ENCODE data around the gene DHX35. TPM values are rescaled to one million over a fixed set of nuclear protein-coding genes. Genes with fewer than 3 reads are reported as not detected.

DHX35 gene
- total RNA-seq, 1 experiment from 2014 or later: 11.2 TPM

GRCh38 chr20:39004508-39004907 is 42.4 kb downstream of the DHX35 start:
- Histone ChIP-seq H3K4me2 (ENCODE audit: low read length) (no peak overlapping the region), H4K20me1 (ENCODE audit: insufficient read depth) (no peaks in the 10 kb centered on the region), H3K27ac (ENCODE audit: low read depth, low read length) (no peak overlapping the region), H3K9ac (ENCODE audit: low read length) (no peak overlapping the region), H3K36me3 (ENCODE audit: control insufficient read depth in 1 of 2, insufficient read depth in 2 of 2, low read length in 2 of 2) (peaks cover 19 to 36% of the 10 kb centered on the region in 2 experiments; a peak in 3 of 4 replicates), H3K4me3 (replicated peaks in 1 of 2; ENCODE audit: low read depth in 1 of 2, low read length in 2 of 2) (no peak overlapping the region), H3K9me2 (ENCODE audit: insufficient read depth) (no peaks in the 10 kb centered on the region), H3K27me3 (ENCODE audit: insufficient read depth, low read length) (no peaks in the 10 kb centered on the region), H3K4me1 (ENCODE audit: control insufficient read depth in 1 of 2, insufficient read depth in 2 of 2, low read length in 2 of 2) (peaks cover 0 to 6% of the 10 kb centered on the region in 2 experiments; a peak in 2 of 4 replicates), H3K79me2 (ENCODE audit: insufficient read depth, low read length) (no peaks in the 10 kb centered on the region), H2AFZ (ENCODE audit: low read depth, low read length, poor library complexity, severe bottlenecking) (no peak overlapping the region), H3K9me3 (ENCODE audit: control insufficient read depth in 1 of 2, insufficient read depth in 1 of 2, low read depth in 1 of 2, low read length in 2 of 2) (no peaks in the 10 kb centered on the region)
- TF ChIP-seq FOSL1 (IDR thresholded peaks at IDR 0.05; ENCODE audit: low read depth) (no peak), CBX3 (IDR thresholded peaks at IDR 0.05; ENCODE audit: low read depth) (no peak), POLR2A (IDR thresholded peaks at IDR 0.05; ENCODE audit: borderline replicate concordance, extremely low read depth, insufficient read depth, insufficient read length) (no peak), ATF3 (IDR thresholded peaks at IDR 0.05) (no peak), TCF7L2 (IDR thresholded peaks at IDR 0.05; ENCODE audit: borderline replicate concordance, extremely low read depth, insufficient read depth, insufficient read length) (no peak), ZNF274 (IDR thresholded peaks at IDR 0.05; ENCODE audit: low read depth, low read length) (no peak)
- TF ChIP-seq, protein P1, sequence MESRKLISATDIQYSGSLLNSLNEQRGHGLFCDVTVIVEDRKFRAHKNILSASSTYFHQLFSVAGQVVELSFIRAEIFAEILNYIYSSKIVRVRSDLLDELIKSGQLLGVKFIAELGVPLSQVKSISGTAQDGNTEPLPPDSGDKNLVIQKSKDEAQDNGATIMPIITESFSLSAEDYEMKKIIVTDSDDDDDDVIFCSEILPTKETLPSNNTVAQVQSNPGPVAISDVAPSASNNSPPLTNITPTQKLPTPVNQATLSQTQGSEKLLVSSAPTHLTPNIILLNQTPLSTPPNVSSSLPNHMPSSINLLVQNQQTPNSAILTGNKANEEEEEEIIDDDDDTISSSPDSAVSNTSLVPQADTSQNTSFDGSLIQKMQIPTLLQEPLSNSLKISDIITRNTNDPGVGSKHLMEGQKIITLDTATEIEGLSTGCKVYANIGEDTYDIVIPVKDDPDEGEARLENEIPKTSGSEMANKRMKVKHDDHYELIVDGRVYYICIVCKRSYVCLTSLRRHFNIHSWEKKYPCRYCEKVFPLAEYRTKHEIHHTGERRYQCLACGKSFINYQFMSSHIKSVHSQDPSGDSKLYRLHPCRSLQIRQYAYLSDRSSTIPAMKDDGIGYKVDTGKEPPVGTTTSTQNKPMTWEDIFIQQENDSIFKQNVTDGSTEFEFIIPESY (IDR thresholded peaks at IDR 0.05; ENCODE audit: extremely low read depth, insufficient replicate concordance, low read length): no peak
- BruUV-seq (replicated peaks): no TSS peak
- CTCF ChIA-PET: no interaction called here
- POLR2A ChIA-PET: no interaction called here
- intact Hi-C loops (cut with micrococcal nuclease): no loop called here
- ATAC-seq (no peak), DNase-seq (ENCODE audit: low read depth, low spot score) (no peak)
- RAD21 ChIA-PET (ENCODE audit: low non-redundant PET in 1 of 2, low total read pairs in 2 of 2, uncharacterized antibody in 2 of 2, unreplicated experiment in 2 of 2): no interaction called here

DNA sequence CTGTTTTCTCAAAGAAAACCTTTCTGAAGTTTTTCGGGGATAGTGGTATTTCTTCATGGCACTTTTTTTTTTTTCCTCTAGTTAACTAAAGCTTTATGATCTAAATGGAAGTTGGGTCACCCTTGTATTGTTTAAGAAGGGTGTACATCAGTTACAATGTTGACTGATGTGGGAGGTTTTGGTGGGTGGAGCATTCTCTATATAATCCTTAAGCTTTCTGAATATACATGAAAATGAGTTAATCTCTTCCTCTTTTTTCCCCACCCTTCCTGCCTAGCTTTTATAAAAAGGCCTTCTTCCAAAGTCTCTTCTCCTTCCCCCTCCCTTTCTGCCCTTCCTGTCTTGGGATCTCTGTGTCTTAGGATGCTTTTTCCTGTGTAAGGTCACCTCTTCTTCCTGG is 47.2 kb downstream of the DHX35 start:
- Histone ChIP-seq H3K79me2 (ENCODE audit: insufficient read depth, low read length) (no peaks in the 10 kb centered on the region), H3K4me2 (ENCODE audit: low read length) (no peak overlapping the region), H3K27me3 (ENCODE audit: insufficient read depth, low read length) (no peaks in the 10 kb centered on the region), H3K9me3 (ENCODE audit: control insufficient read depth in 1 of 2, insufficient read depth in 1 of 2, low read depth in 1 of 2, low read length in 2 of 2) (no peaks in the 10 kb centered on the region), H3K9me2 (ENCODE audit: insufficient read depth) (no peaks in the 10 kb centered on the region), H2AFZ (ENCODE audit: low read depth, low read length, poor library complexity, severe bottlenecking) (no peak overlapping the region), H3K36me3 (ENCODE audit: control insufficient read depth in 1 of 2, insufficient read depth in 2 of 2, low read length in 2 of 2) (peaks cover 15 to 31% of the 10 kb centered on the region in 2 experiments; a peak in 3 of 4 replicates), H3K4me1 (ENCODE audit: control insufficient read depth in 1 of 2, insufficient read depth in 2 of 2, low read length in 2 of 2) (peaks cover 0 to 4% of the 10 kb centered on the region in 2 experiments; a peak in 2 of 4 replicates), H3K9ac (ENCODE audit: low read length) (no peak overlapping the region), H3K4me3 (replicated peaks in 1 of 2; ENCODE audit: low read depth in 1 of 2, low read length in 2 of 2) (no peak overlapping the region), H3K27ac (ENCODE audit: low read depth, low read length) (no peak overlapping the region), H4K20me1 (ENCODE audit: insufficient read depth) (no peaks in the 10 kb centered on the region)
- intact Hi-C loops (cut with micrococcal nuclease): no loop called here
- DNase-seq (ENCODE audit: low read depth, low spot score) (no peak), ATAC-seq (no peak)
- ChIA-PET RAD21 (ENCODE audit: low non-redundant PET in 1 of 2, low total read pairs in 2 of 2, uncharacterized antibody in 2 of 2, unreplicated experiment in 2 of 2) (no interaction called here), CTCF (no interaction called here), POLR2A (no interaction called here)
- no TSS peak for BruUV-seq (replicated peaks)
- TF ChIP-seq POLR2A (IDR thresholded peaks at IDR 0.05; ENCODE audit: borderline replicate concordance, extremely low read depth, insufficient read depth, insufficient read length): no peak
- TF ChIP-seq RAD21 (IDR thresholded peaks at IDR 0.05; ENCODE audit: low read depth): no peak
- TF ChIP-seq ZNF274 (IDR thresholded peaks at IDR 0.05; ENCODE audit: low read depth, low read length): no peak
- no peak for TF ChIP-seq YY1 (IDR thresholded peaks at IDR 0.05; ENCODE audit: extremely low read depth, insufficient replicate concordance, low read depth, low read length)
- no peak for TF ChIP-seq EZH2 (IDR thresholded peaks at IDR 0.05)
- TF ChIP-seq CBX3 (IDR thresholded peaks at IDR 0.05; ENCODE audit: low read depth): no peak
- no peak for TF ChIP-seq CEBPB (IDR thresholded peaks at IDR 0.05; ENCODE audit: low read depth)
- no peak for TF ChIP-seq EZH2phosphoT487 (IDR thresholded peaks at IDR 0.05; ENCODE audit: borderline replicate concordance)
- TF ChIP-seq POLR2AphosphoS5 (IDR thresholded peaks at IDR 0.05; ENCODE audit: low read depth, low read length): no peak
- TF ChIP-seq, protein P1 (IDR thresholded peaks at IDR 0.05; ENCODE audit: extremely low read depth, insufficient replicate concordance, low read length): no peak
- TF ChIP-seq SRF (IDR thresholded peaks at IDR 0.05; ENCODE audit: low read depth): no peak

Data from HCT116 (cell line).